ENCODE data around the gene PPFIBP2.

PPFIBP2 gene

DNA sequence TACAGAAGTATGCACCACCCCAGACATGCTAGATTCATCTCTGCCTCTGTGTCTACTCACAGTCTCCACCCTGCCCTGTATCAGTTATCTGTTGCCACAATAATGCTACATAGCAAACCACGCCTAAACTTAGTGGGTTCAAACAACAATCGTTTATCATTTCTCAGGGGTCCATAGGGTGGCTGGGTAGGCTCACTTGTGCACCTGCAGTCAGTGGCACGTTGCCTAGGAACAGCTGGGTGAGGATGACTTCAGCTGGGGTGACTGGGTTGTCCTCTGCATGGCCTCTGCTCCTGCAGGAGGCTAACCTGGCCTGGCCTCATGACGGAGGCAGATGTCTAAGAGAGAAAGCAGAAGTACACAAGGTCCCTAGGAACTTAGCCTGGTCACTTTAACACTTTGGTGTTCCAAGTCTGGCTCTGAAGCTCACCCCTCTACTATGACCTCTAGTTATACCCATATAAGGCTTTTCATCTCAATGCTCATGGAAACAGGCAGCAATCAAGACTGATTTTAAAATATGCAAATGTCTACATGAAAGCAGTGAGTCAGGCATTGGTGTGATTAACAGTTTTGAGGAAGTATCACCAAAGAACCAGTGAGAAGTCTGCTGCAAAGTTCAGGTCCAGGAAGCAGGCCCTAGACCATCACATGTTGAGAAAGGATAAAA lies 17.8 kb upstream of the PPFIBP2 start:
- DNase-seq (ENCODE audit: low read depth): peak; percentile 57
- TF ChIP-seq, protein P1, sequence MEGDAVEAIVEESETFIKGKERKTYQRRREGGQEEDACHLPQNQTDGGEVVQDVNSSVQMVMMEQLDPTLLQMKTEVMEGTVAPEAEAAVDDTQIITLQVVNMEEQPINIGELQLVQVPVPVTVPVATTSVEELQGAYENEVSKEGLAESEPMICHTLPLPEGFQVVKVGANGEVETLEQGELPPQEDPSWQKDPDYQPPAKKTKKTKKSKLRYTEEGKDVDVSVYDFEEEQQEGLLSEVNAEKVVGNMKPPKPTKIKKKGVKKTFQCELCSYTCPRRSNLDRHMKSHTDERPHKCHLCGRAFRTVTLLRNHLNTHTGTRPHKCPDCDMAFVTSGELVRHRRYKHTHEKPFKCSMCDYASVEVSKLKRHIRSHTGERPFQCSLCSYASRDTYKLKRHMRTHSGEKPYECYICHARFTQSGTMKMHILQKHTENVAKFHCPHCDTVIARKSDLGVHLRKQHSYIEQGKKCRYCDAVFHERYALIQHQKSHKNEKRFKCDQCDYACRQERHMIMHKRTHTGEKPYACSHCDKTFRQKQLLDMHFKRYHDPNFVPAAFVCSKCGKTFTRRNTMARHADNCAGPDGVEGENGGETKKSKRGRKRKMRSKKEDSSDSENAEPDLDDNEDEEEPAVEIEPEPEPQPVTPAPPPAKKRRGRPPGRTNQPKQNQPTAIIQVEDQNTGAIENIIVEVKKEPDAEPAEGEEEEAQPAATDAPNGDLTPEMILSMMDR (IDR thresholded peaks at IDR 0.05; ENCODE audit: low read depth, low read length, missing control alignments): no peak
- no peak overlapping the region for H3K4me3 ChIP-seq (ENCODE audit: low read depth, low read length)

DNA sequence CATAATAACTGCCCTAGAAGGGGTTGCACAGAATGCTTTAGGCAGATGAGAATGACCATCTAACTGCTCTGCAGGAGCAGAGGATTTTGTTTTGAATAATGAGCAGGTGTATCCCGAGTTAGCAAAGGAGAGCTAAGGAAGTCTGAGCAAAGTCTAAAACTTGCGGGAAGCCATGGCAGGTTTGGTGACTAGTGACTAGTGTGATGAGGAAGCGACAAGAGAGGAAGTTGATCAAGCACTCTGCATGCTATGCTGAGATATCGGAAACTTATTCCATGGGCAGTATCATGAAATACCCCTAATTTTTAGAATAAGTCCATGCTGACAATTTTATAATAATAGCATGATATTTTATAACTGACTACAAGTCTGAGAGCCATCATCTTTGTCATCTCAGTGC lies 15.6 kb upstream of the PPFIBP2 start:
- no peak overlapping the region for H3K4me3 ChIP-seq (ENCODE audit: low read depth, low read length)
- DNase-seq (ENCODE audit: low read depth): no peak
- TF ChIP-seq, protein P1 (IDR thresholded peaks at IDR 0.05; ENCODE audit: low read depth, low read length, missing control alignments): no peak

DNA sequence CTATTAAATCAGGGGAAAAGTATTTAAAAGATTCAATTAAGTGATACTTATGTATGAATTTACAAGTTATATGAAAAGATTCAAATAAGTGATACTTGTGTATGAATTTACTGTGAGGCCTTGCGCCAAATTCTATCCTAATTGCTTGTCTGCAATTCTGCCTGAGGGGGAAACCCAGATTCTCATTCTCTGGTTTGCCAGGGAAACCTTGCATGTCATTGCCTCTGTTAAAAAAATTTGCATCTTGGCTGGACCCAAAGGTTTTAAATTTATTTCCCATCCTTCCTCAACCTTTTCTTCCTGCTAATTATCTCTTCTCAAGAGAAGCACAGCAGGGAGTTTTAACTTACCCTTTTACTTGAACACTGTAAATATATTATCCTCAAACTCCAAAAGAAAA lies 14.7 kb upstream of the PPFIBP2 start:
- no peak overlapping the region for H3K4me3 ChIP-seq (ENCODE audit: low read depth, low read length)
- TF ChIP-seq, protein P1 (IDR thresholded peaks at IDR 0.05; ENCODE audit: low read depth, low read length, missing control alignments): no peak
- no peak for DNase-seq (ENCODE audit: low read depth)

DNA sequence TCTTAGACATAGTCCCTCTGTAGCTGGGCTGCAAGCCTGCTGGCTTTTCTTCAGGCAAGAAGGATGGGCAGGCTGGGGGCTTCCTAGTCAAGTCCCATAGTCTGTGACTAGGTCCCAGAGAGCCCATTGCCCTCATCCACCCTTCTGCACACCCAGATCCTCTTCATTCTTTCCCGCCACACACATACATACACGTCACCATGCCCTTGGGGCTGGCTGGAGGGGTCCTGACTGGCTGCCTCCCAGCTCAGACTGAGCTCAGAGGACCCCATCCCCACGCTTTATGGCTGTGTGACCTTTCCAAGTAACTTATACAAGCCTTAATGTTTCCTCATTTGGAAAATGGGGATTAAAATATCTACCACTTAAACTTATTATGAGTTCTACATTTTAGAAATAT lies 13.5 kb upstream of the PPFIBP2 start:
- no peak for DNase-seq (ENCODE audit: low read depth)
- H3K4me3 ChIP-seq (ENCODE audit: low read depth, low read length): no peak overlapping the region
- TF ChIP-seq, protein P1 (IDR thresholded peaks at IDR 0.05; ENCODE audit: low read depth, low read length, missing control alignments): no peak

DNA sequence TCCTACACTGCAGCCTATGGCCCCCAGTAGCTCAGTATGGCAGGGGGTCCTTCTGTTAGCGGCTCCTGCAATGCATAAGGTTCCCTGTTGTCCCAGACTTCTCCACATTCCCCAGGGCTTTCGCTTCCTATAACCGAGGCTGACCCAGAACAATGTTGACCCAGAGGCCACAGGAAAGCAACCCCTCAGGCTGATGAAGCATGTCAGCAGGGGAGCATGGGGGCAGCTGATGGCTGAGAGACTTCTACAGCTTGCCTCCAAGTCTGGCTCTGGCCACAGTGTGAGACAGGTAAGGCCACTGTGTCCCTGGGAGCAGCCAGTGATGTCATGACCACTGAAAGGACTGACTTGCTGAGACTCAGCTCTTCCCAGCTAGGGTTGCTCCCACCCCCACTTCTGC lies 12.5 kb upstream of the PPFIBP2 start:
- no peak overlapping the region for H3K4me3 ChIP-seq (ENCODE audit: low read depth, low read length)
- DNase-seq (ENCODE audit: low read depth): no peak
- TF ChIP-seq, protein P1 (IDR thresholded peaks at IDR 0.05; ENCODE audit: low read depth, low read length, missing control alignments): no peak

DNA sequence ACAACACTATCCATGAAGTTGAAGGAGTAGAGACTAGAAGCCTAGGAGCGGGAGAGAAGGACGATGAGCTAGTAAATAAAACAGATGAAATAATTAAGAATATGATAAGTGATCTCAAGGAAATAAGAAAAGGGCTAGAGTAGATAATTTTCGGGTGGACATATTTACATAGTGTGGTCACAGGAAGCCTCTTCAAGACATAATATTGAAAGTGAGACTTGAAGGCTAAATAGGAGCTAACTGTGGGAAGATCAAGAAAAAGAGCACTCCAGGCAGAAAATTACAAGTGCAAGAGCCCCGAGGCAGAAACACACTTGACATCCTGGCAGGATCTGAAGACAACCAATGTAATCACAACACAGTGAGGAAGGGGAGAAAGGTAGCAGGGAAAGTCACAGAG lies 11.9 kb upstream of the PPFIBP2 start:
- DNase-seq (ENCODE audit: low read depth): no peak
- no peak overlapping the region for H3K4me3 ChIP-seq (ENCODE audit: low read depth, low read length)
- TF ChIP-seq, protein P1 (IDR thresholded peaks at IDR 0.05; ENCODE audit: low read depth, low read length, missing control alignments): no peak

DNA sequence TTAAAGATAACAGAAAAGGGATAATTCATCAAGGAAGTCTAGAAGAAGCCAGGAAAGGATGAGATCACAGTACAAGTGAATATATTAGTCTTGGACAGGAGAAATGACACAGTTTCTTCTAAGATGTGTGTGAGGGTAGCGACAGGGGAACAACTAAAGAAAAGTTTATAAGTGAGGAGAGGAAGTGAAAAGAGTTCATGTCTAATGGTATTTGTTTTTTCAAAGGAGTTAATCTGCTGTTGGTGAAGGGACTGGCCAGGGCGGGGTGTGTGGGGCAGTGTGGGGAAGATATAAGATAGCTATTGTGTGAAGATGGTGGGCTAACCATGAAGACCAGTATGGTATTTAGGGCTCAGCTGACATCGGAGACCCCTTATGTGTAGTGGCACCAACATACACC lies 7.6 kb upstream of the PPFIBP2 start:
- no peak for DNase-seq (ENCODE audit: low read depth)
- TF ChIP-seq, protein P1 (IDR thresholded peaks at IDR 0.05; ENCODE audit: low read depth, low read length, missing control alignments): no peak
- H3K4me3 ChIP-seq (ENCODE audit: low read depth, low read length): no peak overlapping the region
